Caki2 (cell line): ENCODE data around the gene PDE10A. TPM values are rescaled to one million over a fixed set of nuclear protein-coding genes. Genes with fewer than 3 reads are reported as not detected.
"Not testable (repeated sequence)": the region's sequence is repeated elsewhere in the genome, so short reads cannot be mapped to it uniquely, and the experiment has no call there.

Experiments used
- DNase-seq: peaks from one replicate; pipeline ENCODE4 v3.0.0-alpha.2; 2015; ENCODE audit warnings: low read depth
- in situ Hi-C: cut with HindIII; loops from 2 replicates; pipeline ENCODE4 v1.10.0; 2016; ENCODE audit warnings: low sequenced_read_pairs, low pct_unique_long_range_greater_than_20kb, mixed read lengths
- total RNA-seq: library from RNA; depleted of rRNA; stranded (reverse); fragments of >200 nt; shearing (Covaris generic); gene quantifications from 2 replicates; pipeline ENCODE4 v1.2.3, GENCODE V29; 2014; ENCODE audit warnings: low replicate concordance

Gene PDE10A
- total RNA-seq, 1 experiment from 2014 or later: 4.6 TPM

- no peak for DNase-seq
- in situ Hi-C loops: no loop called here
These were observed 114.6 kb downstream of the PDE10A start for GRCh38 chr6:165548450-165548849.

DNA sequence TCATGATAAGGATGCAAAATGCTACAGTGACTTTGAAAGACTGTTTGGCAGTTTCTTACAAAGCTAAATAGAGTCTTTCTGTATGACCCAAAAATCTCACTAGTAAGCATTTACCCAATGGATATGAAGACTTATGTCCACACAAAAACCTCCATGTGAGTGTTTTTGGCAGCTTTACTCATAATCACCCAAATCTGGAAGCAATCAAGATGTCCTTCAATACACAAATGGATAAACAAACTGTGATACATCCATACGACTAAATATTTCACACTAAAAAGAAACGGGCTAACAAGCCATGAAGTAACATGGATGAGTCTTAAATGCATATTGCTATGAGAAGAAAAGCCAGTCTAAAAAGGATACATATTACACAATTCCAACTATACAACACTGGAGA lies 117.2 kb downstream of the PDE10A start:
- in situ Hi-C loops: no loop called here
- no peak for DNase-seq

DNA sequence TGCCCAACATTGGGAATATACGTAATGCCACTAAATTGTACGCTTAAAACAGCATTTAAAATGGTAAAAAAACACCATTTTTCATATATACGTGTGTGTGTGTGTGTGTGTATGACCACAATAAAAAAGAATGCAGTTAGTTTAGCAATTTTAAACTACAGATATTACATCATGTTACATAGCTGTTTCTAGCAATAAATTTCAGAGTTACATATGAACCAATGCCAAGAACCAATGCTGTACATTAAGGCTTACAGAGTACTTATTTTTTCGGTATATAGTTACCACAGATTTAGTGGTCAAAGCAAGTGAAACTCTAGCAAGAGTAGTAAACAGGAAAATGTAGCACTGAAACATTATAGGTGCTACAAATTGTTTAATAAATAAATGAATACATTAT lies 119.3 kb downstream of the PDE10A start:
- in situ Hi-C loops: no loop called here
- DNase-seq: no peak

DNA sequence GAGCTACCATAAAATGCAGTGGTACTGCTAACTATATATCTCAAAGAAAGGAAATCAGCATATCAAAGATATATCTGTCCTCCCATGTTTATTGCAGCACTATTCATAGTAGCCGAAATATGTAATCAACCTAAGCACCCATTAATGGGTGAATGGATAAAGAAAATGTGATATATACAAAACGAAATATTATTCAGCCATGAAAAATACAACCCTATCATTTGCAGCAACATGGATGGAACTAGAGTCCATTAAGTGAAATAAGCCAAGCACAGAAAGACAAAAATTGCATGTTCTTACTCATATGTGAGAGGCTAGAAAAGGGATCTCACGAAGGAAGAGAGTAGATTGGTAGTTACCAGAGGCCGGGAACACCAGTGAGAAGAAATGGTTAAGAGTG lies 126.1 kb downstream of the PDE10A start:
- in situ Hi-C loops: no loop called here
- DNase-seq: no peak

GRCh38 chr6:165519316-165519715 lies 143.7 kb downstream of the PDE10A start:
- DNase-seq: no peak
- in situ Hi-C loops: no loop called here

- in situ Hi-C loops: no loop called here
- no peak for DNase-seq
These were observed 146.9 kb downstream of the PDE10A start for GRCh38 chr6:165515963-165516624.

- in situ Hi-C loops: no loop called here
- DNase-seq: no peak
These were observed 148.4 kb downstream of the PDE10A start for GRCh38 chr6:165514621-165515020.

- in situ Hi-C loops: no loop called here
- no peak for DNase-seq
These were observed 151.2 kb downstream of the PDE10A start for GRCh38 chr6:165511807-165512206.

GRCh38 chr6:165508321-165508869 lies 154.6 kb downstream of the PDE10A start:
- in situ Hi-C loops: no loop called here
- DNase-seq: no peak

- in situ Hi-C loops: no loop called here
- DNase-seq: no peak
These were observed 156.4 kb downstream of the PDE10A start for GRCh38 chr6:165506657-165507056.

GRCh38 chr6:165500214-165500907 lies 162.7 kb downstream of the PDE10A start:
- DNase-seq, in situ Hi-C loops: not testable (repeated sequence)

GRCh38 chr6:165497472-165497871 lies 165.6 kb downstream of the PDE10A start:
- in situ Hi-C loops: no loop called here
- DNase-seq: peak; percentile 10

DNA sequence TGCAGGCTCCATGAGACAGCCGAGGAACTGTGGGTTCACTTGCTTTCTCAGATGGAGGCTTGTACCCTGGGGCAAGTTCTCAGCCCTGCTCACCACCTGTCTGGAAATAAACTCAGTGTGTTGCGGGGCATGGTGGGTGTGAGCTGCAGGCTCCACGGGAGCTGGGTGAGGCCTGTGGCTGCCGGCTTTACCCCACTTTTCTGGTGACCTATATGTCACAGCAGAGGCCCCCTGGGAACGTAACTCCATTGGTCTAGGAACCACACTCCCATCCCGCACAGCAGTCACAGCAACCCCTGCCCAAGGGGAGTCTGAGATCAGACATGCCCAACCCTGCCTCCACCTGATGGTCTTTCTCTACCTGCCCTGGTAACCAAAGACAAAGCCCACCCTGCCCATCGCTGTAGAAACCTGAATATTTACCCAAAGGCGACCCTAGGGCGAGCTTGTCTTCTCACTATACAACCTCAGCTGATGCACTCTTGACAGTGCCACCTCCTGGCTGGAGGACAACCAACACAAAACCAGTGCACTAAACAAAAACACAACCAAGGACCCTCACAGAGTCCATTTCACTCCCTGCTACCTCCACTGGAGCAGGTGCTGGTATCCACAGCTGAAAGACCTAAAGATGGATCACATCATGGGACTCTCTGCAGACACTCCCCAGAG lies 174.3 kb downstream of the PDE10A start:
- DNase-seq: no peak
- in situ Hi-C loops: no loop called here

DNA sequence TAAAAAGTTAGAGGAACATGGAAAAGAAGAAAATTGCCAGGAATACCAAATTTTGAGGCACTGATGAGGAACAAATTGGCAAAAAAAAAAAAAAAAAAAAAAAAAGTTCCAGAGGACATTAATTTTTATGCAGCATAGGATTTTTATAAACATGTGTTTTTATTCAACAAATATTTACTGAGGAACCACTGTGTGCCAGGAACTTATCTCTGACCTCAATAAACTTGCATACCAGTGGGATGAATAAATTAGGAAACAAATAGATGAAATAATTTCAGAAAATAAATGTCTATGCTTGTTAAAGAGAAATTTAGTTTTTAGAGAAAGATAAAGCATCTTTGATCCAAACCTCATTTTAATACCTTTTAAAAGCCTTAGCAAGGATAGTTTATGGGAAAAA lies 175.1 kb downstream of the PDE10A start:
- no peak for DNase-seq
- in situ Hi-C loops: no loop called here

GRCh38 chr6:165487347-165487746 lies 175.7 kb downstream of the PDE10A start:
- DNase-seq: no peak
- in situ Hi-C loops: no loop called here

DNA sequence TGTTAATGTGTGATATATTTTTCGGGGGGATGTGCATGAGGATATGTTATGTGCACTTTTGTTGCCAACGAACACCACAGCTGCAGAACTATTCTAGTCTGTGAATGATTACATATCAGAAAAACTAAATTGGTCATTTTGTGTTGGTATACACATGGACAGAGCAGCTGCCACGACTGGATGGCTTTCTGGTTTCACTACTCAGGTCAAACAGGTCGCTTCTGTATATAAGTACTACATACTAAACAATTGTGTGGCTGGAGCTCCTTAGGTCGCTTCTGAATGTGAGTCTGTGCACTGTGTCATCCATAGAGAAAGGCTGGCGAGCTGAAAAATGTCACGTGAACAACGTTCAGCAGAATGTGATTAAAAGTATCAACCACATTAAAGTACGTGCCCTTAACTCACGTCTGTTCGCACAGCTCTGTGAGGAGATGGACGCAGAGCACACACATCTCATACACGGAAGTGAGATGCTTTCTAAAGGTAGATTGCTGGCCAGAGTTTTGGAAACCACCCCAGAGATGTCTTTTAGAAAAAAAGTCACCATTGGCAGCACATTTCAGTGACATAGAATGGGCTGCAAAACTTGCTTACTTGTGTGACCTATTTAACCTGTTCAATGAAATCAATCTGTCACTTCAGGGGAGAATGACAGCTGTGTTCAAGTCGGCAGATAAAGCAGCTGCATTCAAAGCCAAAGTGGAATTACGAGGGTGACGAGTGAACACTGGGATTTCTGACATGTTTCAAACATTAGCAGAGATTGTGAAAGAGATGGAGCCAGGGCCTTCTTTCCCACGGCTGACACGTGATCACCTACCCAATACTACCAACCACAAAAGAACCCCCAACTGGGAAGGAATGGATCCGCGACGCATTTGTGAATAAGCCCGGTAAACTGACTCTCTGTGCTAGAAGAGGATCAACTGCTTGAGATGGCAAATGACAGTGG lies 176.6 kb downstream of the PDE10A start:
- DNase-seq: no peak
- in situ Hi-C loops: no loop called here

- in situ Hi-C loops: no loop called here
- no peak for DNase-seq
These were observed 178.7 kb downstream of the PDE10A start for GRCh38 chr6:165484178-165484889.

DNA sequence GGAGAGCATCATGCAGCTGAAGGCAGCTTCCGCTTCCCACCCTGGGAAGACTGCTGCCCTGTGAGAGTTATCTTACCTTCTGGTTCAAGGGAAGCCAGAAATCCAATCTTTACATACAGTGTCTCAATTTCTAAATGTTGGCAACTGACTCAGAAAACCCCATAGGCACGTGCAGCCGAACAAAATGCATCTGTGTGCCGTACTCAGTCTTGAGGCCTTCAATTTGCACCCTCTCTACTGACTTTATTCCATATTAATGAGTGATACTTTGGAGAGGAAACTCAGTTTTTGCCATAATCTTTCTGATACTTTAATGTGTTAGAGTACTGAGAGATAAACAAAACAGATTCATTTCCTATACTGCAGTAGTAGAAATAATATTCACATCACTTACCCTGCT lies 181.1 kb downstream of the PDE10A start:
- in situ Hi-C loops: no loop called here
- DNase-seq: no peak
